ENCODE data around the gene NOTCH1.
A peak's percentile ranks its signal among the peaks of the same experiment; 100 is the strongest.

NOTCH1 gene

DNA sequence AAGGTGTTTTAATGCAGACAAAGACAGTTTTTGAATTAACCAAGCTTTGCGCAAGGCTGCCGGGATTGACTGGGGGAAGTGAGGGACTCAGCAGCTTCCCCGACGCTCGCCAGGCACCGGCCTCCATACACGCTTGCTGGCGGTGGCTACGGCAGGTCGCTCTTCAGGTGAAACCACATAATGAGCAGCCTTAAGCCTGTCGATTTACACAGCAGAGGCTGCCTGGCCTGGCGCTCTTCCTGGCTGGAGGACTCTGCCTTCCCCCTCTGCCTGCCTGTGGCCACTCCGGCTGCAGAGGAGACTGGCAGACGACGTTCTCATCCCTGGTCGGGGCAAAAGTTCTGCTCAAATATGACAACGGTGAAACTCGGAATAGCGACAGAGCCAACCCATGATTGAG is 9.0 kb upstream of the NOTCH1 start:
- Histone ChIP-seq H3K4me3 (no peak overlapping the region), H3K27ac (no peak overlapping the region)
- TF ChIP-seq, protein P1, sequence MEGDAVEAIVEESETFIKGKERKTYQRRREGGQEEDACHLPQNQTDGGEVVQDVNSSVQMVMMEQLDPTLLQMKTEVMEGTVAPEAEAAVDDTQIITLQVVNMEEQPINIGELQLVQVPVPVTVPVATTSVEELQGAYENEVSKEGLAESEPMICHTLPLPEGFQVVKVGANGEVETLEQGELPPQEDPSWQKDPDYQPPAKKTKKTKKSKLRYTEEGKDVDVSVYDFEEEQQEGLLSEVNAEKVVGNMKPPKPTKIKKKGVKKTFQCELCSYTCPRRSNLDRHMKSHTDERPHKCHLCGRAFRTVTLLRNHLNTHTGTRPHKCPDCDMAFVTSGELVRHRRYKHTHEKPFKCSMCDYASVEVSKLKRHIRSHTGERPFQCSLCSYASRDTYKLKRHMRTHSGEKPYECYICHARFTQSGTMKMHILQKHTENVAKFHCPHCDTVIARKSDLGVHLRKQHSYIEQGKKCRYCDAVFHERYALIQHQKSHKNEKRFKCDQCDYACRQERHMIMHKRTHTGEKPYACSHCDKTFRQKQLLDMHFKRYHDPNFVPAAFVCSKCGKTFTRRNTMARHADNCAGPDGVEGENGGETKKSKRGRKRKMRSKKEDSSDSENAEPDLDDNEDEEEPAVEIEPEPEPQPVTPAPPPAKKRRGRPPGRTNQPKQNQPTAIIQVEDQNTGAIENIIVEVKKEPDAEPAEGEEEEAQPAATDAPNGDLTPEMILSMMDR (IDR thresholded peaks at IDR 0.05) = no peak
- no peak for DNase-seq (ENCODE audit: low spot score)

DNA sequence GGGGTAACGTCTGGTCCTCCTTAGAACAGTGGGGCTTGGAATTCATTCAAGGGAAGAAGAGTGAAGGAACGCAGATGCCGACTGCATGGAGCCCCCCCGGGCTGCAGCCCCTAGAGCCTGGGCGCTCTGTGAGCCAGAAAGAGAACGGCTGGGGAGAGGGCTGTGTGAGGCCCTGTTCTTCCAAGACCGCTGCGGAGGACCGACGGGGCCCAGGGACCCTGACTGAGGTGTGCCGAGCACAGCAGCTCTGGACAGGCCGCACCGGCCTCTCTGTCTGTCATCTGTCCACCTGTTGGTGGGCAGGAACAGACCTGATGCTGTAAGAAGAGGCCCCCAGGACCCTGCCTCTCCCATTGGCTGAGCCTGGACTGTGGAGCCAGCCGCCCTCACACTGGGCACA is 7.7 kb upstream of the NOTCH1 start:
- no peak for DNase-seq (ENCODE audit: low spot score)
- Histone ChIP-seq H3K27ac (no peak overlapping the region), H3K4me3 (no peak overlapping the region)
- TF ChIP-seq, protein P1 (IDR thresholded peaks at IDR 0.05) = no peak

DNA sequence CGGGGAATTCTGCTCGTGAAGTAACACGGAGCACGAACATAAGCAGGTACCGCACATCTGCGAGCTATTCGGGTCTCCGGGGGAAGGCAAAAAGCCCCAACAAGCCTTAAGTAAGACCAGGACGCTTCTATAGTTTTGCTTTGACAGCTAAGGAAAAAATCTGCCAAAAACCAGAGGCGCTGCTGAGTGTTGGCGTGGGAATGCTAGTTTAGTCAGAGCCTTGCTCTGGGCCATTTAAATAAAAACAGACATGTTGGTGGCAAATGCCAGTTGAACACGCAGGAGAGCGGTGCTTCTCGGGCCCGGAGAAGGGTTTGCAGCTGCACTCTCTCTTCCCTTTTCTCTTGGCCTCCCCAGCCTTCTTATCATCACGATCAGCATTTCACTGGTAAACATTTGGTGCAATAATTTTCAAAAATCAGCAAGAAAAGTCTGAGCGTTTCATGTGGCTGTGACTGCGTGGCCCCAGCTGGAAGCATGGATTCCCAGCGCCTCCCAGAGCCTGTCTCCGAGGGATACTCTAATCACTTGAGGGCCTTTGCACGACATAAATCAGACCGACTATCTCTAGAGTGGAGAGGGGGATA is 6.4 kb upstream of the NOTCH1 start:
- DNase-seq (ENCODE audit: low spot score) = no peak
- Histone ChIP-seq H3K27ac (peak overlapping the region; percentile 65 to 89), H3K4me3 (peak overlapping the region; percentile 52)
- TF ChIP-seq, protein P1 (IDR thresholded peaks at IDR 0.05) = no peak

DNA sequence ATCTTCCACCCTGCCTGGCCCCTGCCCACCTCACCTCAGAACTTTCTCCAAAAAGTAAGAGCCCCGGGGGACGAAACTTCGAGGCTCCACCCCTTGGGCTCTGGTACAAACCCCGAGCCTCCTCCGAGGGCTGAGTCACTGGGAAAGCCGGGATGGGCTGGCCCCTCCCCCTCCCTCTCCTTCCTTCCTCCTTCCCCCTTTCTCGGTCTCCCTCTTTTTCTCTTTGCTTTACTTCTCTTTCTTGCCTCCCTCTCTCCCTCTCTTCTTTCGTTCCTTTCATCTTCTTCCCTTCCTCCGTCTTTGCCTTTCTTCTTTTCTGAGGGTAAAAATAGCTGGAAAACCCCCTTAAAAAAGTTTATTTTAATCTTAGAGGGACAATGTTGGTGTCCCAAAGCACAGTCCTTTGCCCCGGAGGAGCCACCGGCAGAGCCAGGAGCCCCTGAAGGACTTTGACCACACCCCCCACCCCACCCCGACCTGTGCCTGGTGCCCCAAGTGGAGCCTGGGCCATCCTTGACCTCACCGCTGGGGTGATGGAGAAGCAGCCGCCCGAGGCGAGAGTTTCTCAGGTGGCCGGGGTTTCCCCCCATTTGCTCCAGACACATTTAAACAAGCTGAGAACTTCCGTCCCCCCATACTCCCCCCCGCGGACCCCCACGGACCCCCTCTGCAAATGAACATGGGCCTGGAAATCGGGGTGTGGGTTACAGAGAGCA is 5.7 kb upstream of the NOTCH1 start:
- peak overlapping the region; percentile 65 to 89 for H3K27ac ChIP-seq
- DNase-seq (ENCODE audit: low spot score) = no peak

DNA sequence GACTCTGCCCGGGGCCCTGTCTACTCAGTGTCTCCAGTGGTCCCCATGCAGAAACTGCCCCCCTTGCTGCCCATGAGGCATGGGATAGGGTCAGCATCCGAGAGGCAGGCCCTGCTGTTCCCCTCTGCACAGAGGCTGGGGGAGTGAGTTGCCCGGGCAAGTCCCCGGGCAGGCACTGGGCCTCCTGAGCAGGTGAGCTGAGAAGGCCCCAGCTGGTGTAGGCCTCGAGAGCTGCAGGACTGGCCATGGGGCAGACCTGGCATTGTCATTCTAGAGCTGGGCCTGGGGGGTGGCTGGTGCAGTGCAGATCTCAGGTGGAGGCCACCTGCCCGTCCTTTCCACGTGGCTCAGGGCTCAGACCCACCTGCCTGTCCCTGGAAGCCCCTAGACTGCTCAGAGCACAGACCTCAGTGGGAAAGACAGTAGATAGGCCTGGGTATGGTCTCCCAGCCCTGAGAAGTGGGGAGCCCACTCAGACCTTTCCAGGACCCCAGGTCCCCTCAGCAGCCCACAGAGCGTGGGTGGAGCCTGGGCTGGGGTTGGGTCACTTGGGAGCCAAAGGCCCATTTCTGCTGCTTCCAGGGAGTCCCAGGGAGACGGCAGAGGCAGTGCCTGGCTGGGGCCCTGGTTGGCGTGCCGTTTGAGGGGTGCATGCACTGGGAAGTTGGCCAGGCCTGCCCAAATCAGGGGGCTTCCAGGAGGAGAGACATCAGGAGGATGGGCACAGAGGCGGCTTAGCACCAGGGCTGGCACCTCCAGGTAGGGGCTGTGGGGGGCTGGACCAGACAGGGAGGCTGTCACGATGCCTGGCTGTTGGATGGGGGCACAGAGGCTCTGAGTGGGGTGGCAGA is 4.8 kb upstream of the NOTCH1 start:
- TF ChIP-seq, protein P1 (IDR thresholded peaks at IDR 0.05) = no peak
- Histone ChIP-seq H3K4me3 (peak overlapping the region; percentile 52), H3K27ac (peak overlapping the region; percentile 65 to 89)
- no peak for DNase-seq (ENCODE audit: low spot score)

More for the DNA sequence above, 5.7 kb upstream of the NOTCH1 start:
- TF ChIP-seq, protein P1 (IDR thresholded peaks at IDR 0.05) = no peak
- H3K4me3 ChIP-seq = peak overlapping the region; percentile 52

DNA sequence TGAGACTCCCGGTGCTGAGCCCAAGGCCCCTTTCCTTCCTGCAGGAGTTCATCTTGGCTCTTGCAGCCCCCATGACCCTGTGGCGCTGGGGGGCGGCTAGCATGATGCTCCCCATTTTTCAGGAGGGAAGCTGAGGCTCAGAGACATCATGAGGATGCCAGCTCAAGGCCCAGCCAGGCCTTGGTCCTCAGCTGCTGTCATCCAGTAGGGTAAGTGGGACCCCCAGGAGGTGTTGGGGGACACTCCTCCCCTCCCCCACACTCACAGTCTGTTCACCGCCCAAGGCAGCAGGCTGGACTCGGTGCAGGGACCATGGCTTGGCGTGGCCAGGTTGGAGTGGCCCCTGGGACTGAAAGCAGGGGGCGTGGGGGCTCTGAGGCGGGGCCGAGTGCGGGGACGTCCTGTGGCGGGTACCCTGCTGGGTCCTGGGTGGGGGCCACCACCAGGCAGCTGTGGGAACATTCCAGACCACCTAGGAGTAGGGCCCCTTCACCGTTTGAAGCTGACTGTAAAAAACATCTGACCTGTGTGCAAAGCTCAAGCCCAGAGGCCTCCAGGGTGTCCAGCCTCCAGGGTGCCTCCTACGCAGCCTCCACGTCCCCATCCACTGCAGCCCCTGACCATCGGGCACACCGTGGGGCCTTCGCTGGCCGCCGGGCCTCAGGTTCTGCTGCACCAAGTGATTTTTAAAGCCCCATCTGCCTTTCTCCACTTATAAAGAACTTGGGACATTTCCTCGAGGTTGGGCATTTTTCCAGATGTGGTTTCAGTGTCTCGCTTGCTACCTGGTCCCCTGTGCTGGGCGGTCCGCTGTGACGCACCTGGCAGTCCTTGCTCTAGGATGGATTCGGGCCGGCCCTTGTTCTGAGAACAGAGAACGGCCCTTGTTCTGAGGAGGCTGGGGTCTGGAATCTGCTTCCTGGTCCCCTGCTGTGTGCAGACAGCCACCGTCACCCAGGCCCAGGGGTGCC is 3.4 kb upstream of the NOTCH1 start:
- TF ChIP-seq, protein P1 (IDR thresholded peaks at IDR 0.05) = no peak
- Histone ChIP-seq H3K4me3 (no peak overlapping the region), H3K27ac (peak overlapping the region in 1 of 2 donors; percentile 97)
- DNase-seq (ENCODE audit: low spot score) = no peak

All from coronary artery (tissue), 2 donors.